ENCODE data around the gene FHL2.

GRCh38 chr2:105426626-105427292 lies 27.9 kb upstream of the FHL2 start:
- TF ChIP-seq, protein P1, sequence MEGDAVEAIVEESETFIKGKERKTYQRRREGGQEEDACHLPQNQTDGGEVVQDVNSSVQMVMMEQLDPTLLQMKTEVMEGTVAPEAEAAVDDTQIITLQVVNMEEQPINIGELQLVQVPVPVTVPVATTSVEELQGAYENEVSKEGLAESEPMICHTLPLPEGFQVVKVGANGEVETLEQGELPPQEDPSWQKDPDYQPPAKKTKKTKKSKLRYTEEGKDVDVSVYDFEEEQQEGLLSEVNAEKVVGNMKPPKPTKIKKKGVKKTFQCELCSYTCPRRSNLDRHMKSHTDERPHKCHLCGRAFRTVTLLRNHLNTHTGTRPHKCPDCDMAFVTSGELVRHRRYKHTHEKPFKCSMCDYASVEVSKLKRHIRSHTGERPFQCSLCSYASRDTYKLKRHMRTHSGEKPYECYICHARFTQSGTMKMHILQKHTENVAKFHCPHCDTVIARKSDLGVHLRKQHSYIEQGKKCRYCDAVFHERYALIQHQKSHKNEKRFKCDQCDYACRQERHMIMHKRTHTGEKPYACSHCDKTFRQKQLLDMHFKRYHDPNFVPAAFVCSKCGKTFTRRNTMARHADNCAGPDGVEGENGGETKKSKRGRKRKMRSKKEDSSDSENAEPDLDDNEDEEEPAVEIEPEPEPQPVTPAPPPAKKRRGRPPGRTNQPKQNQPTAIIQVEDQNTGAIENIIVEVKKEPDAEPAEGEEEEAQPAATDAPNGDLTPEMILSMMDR (IDR thresholded peaks at IDR 0.05; ENCODE audit: extremely low read depth in 1 of 2, insufficient read depth in 1 of 2, low read depth in 1 of 2, low read length in 2 of 2), result no peak
- TF ChIP-seq POLR2A (IDR thresholded peaks at IDR 0.05; ENCODE audit: low read depth, low read length) (no peak), POLR2AphosphoS5 (IDR thresholded peaks at IDR 0.05; ENCODE audit: insufficient read depth, low read depth, low read length) (no peak), EZH2 (IDR thresholded peaks at IDR 0.05; ENCODE audit: borderline replicate concordance, low read depth, low read length, severe bottlenecking) (no peak)

Measured in endothelial cell of umbilical vein (primary cell).